ENCODE results near the gene ALX4. TPM values are rescaled to one million over a fixed set of nuclear protein-coding genes. Genes with fewer than 3 reads are reported as not detected.
A peak's percentile ranks its signal among the peaks of the same experiment; 100 is the strongest.

Gene ALX4
- not detected in 2 replicates for total RNA-seq

DNA sequence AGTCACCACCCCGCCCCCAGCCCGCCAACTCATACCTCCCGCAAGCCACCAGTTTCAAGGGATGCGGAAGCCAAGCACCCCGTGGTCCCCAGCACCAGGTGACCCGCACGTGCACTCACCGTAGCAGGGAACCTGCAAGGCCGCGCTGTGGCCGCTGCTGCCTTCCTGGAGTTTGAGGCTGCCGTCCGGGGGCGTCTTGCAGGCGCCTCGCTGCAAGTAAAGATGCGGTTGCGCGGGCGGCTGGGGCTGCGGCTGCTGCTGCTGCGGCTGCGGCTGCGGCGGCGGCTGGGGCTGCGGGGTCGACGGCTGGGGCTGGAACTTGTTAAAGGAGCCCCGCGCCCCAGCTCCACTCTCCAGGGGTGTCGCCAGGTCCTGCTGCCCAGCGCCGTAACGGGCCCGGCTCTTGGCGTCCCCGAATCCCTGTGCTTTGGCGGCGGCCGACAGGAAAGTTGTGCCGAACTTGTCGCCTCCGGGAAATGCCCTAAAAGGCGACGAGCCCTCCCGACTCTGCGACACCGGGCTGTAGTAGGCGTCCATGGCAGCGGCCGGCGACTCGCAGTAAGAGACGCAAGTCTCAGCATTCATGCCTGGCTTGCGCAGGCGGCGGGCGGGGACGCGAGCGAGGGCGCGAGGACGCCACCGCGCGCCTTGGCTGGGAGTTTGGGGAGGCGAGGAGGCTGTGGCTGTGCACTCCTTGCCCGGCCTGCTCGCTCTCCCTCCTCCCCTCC is at the start of gene ALX4:
ALX4 (minus strand) TSS at position 662 of the 728 bp plus-strand sequence; CDS start at position 585, 77 bp downstream.
- ATAC-seq (ENCODE audit: low read depth) (peak; percentile 25), DNase-seq (no peak)
- intact Hi-C loops (cut with micrococcal nuclease), result loop anchor here (5.0 kb wide), 1 partner anchor 318 kb away; no protein-coding TSS in a partner anchor
- Mint-ChIP-seq H3K27me3 (peaks cover 74% of the 10 kb centered on the region), H3K36me3 (ENCODE audit: low read depth) (no peaks in the 10 kb centered on the region), H3K4me1 (peaks cover 29% of the 10 kb centered on the region), H3K27ac (no peak within 1 kb of the TSS), H3K9me3 (no peaks in the 10 kb centered on the region), H3K4me3 (peak within 1 kb of the TSS; percentile 66)
- ChIA-PET POLR2A (no interaction called here), CTCF (no interaction called here)
- TF ChIP-seq, protein P1, sequence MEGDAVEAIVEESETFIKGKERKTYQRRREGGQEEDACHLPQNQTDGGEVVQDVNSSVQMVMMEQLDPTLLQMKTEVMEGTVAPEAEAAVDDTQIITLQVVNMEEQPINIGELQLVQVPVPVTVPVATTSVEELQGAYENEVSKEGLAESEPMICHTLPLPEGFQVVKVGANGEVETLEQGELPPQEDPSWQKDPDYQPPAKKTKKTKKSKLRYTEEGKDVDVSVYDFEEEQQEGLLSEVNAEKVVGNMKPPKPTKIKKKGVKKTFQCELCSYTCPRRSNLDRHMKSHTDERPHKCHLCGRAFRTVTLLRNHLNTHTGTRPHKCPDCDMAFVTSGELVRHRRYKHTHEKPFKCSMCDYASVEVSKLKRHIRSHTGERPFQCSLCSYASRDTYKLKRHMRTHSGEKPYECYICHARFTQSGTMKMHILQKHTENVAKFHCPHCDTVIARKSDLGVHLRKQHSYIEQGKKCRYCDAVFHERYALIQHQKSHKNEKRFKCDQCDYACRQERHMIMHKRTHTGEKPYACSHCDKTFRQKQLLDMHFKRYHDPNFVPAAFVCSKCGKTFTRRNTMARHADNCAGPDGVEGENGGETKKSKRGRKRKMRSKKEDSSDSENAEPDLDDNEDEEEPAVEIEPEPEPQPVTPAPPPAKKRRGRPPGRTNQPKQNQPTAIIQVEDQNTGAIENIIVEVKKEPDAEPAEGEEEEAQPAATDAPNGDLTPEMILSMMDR (IDR thresholded peaks at IDR 0.05), result no peak

- POLR2A ChIA-PET, result no interaction called here
- Mint-ChIP-seq H3K4me3 (no peak overlapping the region), H3K4me1 (no peaks in the 10 kb centered on the region), H3K27ac (no peak overlapping the region), H3K27me3 (peaks cover 46% of the 10 kb centered on the region), H3K36me3 (ENCODE audit: low read depth) (no peaks in the 10 kb centered on the region), H3K9me3 (peaks cover 6% of the 10 kb centered on the region)
- intact Hi-C loops (cut with micrococcal nuclease), result no loop called here
- TF ChIP-seq, protein P1 (IDR thresholded peaks at IDR 0.05), result no peak
- CTCF ChIA-PET, result no interaction called here
- ATAC-seq (ENCODE audit: low read depth) (no peak), DNase-seq (no peak)
Measured at GRCh38 chr11:44359162-44359561, 49.2 kb upstream of the ALX4 start.

DNA sequence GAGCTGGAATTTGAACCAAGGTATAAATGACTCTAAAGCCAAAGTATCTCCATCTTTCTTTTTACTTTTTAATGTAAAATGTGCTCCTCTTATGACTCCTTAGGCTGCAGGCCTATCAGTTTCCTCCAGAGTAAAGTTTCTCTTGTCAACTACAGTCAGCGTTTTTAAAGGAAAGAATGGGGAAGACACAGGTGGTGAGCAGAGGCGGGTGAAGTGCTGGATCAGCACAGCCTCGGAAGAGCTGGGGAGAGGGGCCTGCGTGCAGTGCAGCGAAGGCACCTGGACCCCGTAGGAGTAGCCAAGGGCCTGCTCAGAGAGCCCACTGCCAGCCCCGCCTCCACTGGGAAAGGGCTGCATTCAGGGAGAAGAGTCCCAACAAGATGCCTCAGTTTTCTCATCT is 48.8 kb upstream of the ALX4 start:
- ChIA-PET POLR2A (no interaction called here), CTCF (no interaction called here)
- intact Hi-C loops (cut with micrococcal nuclease), result no loop called here
- no peak for DNase-seq
- TF ChIP-seq, protein P1 (IDR thresholded peaks at IDR 0.05), result no peak
- no peak for ATAC-seq (ENCODE audit: low read depth)
- no peak overlapping the region for H3K27ac Mint-ChIP-seq
- peaks cover 42% of the 10 kb centered on the region for H3K27me3 Mint-ChIP-seq
- no peaks in the 10 kb centered on the region for H3K4me1 Mint-ChIP-seq
- peaks cover 2% of the 10 kb centered on the region for H3K9me3 Mint-ChIP-seq
- no peak overlapping the region for H3K4me3 Mint-ChIP-seq
- no peaks in the 10 kb centered on the region for H3K36me3 Mint-ChIP-seq (ENCODE audit: low read depth)

- DNase-seq (no peak), ATAC-seq (ENCODE audit: low read depth) (no peak)
- TF ChIP-seq, protein P1 (IDR thresholded peaks at IDR 0.05), result no peak
- POLR2A ChIA-PET, result interaction anchor here (0.6 kb wide), 1 partner anchor 260 kb away, joined by 4 read pairs; no protein-coding TSS in a partner anchor
- H3K36me3 Mint-ChIP-seq (ENCODE audit: low read depth), result no peaks in the 10 kb centered on the region
- no peaks in the 10 kb centered on the region for H3K9me3 Mint-ChIP-seq
- CTCF ChIA-PET, result no interaction called here
- H3K27ac Mint-ChIP-seq, result no peak overlapping the region
- intact Hi-C loops (cut with micrococcal nuclease), result no loop called here
- H3K4me3 Mint-ChIP-seq, result no peak overlapping the region
- H3K4me1 Mint-ChIP-seq, result no peaks in the 10 kb centered on the region
- peaks cover 34% of the 10 kb centered on the region for H3K27me3 Mint-ChIP-seq
Measured at GRCh38 chr11:44357711-44358110, 47.8 kb upstream of the ALX4 start.

- peaks cover 10% of the 10 kb centered on the region for H3K4me1 Mint-ChIP-seq
- no peaks in the 10 kb centered on the region for H3K36me3 Mint-ChIP-seq (ENCODE audit: low read depth)
- intact Hi-C loops (cut with micrococcal nuclease), result no loop called here
- ChIA-PET CTCF (no interaction called here), POLR2A (no interaction called here)
- DNase-seq (no peak), ATAC-seq (ENCODE audit: low read depth) (no peak)
- TF ChIP-seq, protein P1 (IDR thresholded peaks at IDR 0.05), result no peak
- H3K4me3 Mint-ChIP-seq, result no peak overlapping the region
- no peaks in the 10 kb centered on the region for H3K9me3 Mint-ChIP-seq
- peaks cover 29% of the 10 kb centered on the region for H3K27me3 Mint-ChIP-seq
- H3K27ac Mint-ChIP-seq, result no peak overlapping the region
Measured at GRCh38 chr11:44356351-44356750, 46.4 kb upstream of the ALX4 start.

Measured in activated B cell treated with CpG ODN at 0.5 μM for 24 hours (primary cell).